NOMO-1 treated with dmso at 0.1 percent for 144 hours (cell line): Measurements from ENCODE around the gene MAP3K14.

Experiments used
- DNase-seq: peaks from one replicate; lab custom pipeline; 2025; ENCODE audit not compliant: unreplicated experiment; lab: John Stamatoyannopoulos, UW

Gene MAP3K14

DNA sequence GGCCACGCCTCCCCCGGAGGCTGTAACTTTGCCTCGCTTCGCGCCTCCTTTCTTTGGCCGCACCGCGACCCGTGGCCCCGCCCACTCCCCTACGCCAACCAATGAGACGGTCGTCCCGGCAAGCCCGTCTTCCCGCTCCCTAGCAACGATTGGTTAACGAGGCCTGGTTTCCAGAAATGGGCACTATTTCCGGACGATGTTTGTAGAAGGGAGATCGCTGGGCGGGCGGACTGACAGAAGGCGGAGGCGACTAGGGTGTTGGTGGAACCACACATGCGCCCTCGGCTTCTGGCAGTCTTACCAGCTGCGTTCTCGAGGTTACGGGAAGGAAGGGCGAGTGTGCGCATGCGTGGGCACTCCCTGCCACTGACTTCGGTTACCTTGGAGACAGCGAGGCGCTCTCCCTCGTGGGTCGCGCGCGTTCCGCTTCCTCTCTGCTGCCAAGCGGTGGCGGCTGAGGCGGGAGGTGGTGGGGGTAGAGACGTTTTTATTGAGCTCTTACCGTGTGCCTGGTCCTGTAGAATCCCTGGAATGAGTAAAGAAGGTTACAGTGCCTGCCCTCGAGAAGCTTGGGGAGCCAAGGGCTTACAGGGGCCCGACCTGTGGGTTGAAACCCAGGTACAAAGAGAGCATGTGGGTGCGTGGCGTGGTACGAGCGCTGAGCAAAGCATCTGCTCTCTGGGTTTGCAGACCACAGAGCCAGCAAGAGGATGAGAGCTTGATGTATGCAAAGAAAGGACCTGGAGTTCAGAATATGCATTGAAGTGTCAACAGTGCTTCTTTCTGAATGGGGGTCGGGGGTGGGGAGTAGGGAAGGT is 500 bp upstream of the MAP3K14 start:
- peak; percentile 99 for DNase-seq

DNA sequence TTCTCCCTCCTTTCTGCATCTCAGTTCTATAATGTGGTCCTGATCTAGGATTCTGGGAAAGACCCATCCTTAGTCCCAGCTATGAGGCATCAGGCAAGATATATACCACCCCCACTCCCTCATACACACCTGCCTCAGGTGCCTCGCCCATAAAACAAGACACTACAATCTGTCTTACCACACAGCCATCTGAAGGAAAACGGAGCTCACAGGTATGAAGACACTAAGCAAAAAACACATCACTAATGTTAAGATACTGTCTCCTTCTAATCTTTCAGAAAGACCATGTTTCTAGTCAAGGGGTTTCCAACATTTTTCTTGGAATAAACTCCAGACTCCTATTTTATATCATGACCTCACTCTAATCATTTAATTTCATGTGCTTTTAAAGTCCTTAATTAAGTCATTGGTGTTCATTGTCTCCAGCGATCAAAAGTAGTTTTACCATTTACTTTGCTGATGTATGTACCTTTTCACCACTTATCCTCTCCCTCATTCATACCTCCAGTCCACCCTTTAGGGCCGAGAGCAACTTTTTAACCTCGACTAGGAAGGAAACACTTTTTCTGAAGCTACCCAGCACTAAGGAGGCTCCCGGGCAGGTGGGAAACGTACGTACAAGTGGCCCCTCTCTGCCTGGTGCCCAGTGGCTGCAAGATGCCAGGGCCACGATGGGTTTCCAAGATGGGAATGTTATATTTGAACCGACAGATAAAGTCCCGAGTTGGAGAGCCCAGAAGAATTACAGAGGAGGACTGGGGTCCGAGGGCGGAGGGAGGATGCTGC is 979 bp downstream of the MAP3K14 start:
- DNase-seq = no peak

DNA sequence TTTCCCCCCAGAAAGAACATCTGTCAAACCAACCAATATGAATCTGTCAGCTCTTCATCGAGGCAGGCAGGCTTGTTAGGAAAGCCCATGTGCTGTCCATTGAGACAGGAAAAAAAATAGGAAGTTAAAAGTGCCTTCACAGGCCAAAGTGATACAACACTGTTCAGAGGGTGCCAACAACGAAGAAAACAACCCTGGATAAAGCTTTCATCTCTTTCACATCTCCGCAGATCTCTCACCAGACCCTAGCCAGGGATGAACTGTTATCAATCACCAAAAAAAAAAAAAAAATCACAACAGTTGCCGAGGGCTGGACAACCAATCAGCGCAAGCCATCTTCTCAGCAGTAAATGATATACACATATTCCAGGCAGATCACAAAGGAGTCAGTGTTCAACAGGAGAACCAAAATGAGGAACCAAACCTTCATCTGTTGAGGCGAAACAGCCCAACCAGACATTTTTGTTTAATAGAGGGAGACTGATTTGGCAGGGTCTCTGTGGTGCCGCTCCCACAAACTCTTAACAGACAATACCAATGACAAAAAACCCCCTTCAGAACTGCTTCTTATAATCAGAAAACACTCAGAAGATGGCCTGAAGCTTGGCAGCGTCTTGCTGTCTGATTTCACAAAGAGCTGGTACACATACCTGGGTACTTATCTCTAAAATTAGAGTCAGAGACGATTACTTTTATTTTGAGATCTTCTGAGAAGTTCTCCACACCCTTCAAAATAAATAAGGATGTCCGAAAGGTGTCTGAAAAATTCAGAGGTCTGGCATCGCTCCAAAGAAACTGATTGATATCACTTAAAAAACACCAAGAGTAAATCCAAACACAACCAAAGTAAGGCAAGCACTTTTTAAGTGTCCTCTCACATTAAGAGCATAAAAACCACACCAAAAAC is 1.8 kb downstream of the MAP3K14 start:
- DNase-seq = peak; percentile 40

DNA sequence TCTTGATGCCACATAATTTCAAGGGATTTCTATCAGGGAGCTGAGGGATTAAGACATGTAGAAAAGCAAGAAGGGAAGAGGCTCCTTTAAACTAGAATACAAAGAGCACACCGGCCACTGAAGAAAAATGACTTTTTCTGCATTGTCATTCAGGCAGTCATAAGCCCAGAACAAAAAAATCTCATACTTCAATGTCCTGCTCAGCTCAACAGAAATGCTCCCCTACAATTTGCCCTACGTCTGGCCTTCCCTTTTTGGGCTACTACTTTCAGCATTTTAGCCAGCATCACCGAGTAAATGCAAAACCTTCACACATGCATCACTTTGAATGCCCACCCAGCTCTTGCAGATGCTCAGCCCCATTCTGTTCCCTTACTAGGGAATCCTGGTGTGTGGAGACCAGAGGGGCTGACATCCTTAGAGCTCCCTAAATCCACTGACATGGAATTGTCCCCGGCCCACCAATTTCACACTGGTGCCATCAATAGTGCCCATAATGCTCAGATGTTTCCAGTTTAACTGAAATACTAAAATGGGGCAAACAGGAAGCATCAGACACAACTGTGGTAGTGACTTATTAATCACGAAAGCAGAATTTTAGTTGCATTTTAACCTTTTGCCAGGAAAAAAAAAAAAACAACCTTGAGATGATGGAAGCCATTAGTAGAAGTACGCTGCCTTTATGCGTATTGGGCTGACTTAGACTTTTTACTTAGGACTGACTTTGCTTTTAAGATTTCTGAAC is 2.7 kb downstream of the MAP3K14 start:
- DNase-seq = no peak

DNA sequence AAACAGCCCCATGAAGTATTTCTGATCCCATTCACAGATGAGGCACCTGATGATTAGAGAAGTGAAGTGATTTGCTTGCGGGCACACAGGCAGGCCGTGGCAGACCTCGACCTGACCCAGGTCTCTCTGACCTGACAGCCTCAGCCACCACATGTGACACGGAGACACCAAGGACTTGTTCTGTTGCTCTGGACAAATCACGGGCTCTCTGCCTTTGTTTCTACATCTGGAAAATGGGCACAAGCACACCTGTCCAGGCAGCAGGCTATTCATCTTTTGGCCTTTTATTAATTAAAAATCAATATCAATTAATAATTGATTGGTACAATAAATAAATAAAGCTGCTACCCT is 3.4 kb downstream of the MAP3K14 start:
- no peak for DNase-seq

DNA sequence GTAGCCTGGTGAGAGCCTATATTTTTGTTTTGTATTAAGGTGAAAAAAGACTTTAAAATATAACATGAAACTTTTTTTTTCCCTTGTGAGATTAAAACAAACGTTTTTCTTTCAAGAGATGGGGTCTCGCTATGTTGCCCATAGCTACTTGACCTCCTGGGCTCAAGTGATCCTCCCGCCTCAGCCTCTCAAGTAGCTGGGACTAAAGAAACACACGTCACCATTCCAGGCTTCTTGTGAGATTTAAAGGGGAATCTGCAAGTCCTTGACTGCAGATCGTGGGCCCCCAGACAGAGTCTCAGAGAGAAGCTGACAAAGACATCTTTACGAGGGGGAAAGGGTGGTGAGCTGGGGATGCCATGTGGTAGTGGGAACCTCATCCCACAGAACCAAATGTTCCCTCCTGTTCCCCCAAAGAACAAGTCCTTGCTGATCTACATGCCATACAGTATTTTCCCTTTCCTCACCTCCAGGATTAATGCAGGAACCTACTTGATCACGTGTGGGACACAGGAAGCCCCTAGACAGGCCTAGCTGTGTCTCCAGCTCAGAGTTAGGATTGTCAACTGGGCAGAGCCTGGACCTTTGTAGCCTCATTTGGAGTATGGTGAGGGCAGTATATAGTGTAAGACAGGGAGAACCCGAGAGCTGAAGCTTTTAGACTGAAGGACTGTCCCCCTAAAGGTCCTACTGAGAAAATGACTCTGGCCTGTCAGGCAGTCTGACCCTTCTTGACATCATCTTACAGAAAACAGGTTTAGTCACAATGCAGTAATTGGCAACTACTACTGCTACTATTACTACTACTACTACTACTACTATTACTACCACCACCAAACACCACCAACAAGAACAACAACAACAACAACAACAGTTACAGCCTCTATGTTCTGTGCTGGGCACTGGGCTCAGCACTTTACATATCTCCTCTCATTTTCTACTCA is 4.1 kb downstream of the MAP3K14 start:
- no peak for DNase-seq

DNA sequence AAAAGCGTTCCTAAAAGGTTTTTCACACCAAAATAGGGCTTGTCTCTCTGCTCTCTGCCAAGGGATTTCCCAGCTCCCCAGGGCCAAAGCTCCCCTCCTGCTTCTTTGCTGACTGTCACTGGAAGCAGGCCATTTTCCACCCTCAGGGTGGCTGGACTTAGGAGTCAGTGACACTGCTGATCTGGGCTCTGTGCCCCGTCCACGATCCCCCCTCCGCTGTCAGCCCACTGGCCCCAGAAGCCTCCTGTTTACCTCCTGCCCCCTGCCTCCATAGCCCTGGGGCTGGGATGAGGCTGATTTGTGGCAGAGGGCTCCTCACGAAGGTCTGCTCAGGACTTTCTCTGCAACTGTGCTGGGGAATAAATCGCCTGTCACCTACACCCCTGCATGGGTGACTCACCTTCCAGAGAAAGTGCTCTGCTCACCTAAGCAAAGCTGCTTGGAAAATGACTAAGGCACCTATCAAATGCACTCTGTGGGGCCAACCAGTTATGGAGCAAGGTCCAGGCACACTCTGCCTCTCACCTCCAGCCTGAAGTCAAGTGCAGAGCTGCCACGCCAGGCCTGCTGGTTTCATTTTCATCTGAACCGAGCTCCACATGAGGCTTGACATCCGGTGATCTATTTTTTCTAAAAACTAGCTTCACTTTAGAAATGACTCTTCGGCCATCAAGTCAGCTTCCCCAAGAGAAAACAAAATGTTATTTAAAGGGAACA is 4.9 kb downstream of the MAP3K14 start:
- no peak for DNase-seq

DNA sequence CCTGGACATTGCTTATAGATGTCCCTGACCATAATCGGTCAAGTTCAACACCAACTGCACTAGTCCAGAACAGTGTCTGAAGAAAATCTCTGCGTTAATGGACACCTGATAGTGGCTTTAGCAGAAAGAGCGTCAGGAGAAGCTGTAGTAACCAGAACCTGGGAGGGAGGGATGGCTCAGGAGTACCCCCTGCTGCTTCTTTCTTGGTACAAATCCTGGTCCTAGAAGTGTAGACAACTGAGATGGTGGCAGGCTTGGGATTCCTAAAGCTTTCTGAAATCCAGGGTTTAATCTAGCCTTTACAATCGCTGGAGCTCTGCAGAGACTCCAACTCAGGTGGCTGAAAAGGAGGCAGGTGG is 5.4 kb downstream of the MAP3K14 start:
- DNase-seq = no peak

DNA sequence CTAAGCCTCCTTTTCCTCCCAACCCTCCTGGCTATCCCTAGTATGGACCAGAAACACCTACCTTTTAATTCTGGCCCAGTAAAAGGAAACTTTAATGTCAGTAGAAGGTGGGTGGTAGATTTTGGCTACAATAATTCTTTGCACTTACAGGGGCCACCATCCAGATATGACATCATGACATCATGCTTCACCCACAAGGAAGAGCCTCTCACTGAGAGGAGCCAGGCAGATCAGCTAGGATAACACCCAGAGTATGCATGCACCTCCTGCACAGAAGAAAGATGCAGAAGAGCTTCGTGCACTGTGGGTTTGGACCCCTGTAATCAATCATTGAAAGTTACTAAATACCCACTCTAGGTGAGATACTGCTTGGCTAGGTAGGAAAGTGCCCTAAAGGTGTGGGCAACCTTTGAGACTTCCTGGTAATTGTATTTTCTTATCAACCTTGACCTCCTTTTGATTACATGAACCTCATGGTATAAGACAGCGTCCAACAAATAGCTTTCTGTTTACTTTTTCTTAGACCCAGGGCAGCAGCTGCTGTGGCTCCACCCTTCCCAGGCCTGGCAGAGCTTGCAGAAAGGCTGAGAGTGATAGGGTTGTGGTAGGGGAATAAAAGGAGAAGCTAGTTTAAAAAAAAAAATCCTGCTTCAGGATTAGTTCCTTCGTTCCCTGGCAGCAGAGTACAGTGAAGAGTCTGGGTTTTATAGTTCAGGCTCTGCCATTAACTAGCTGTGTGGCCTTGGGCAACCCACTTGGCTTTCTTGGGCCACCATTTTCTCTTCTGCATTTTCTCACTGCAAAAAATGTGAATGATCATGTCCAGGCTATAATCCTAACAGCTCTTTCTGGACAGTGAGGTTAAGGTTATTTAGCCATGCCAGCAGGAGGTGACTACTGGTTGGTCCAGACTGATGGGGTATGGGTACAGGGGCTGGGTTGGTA is 6.2 kb downstream of the MAP3K14 start:
- DNase-seq = peak; percentile 32

DNA sequence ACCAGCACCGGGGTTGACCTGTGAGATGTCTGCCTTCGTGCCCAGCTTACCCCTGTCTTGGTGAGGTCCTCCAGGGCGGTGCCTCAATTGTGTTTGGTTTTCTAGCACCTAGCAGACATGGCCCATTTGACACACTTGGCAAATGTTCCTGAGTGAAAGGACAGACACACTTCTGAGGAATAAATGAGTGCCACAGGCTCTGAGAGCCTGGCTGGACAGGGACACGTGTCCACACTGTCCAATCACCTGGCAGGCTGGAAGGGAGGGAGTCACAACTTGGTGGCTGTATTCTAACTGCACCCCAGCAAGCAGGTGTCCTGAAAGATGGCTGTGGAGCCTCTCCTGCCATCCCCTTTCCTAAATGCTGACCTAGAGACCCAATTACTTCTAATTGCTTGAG is 7.4 kb downstream of the MAP3K14 start:
- DNase-seq = no peak

DNA sequence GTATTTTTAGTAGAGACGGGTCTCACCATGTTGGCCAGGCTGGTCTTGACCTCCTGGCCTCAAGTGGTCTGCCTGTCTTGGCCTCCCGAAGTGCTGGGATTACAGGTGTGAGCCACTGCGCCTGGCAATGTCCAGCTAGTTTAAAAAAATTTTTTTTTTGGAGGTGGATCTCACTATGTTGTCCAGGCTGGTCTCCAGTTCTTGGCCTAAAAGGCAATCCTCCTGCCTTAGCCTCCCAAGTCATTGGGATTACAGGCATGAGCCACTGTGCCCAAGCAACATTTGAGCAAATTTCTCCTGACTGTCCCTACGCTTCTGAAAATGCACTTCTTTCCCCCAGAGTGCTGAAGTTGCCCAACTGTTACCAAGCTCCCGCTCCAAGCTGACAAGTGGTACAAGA is 8.0 kb downstream of the MAP3K14 start:
- no peak for DNase-seq

DNA sequence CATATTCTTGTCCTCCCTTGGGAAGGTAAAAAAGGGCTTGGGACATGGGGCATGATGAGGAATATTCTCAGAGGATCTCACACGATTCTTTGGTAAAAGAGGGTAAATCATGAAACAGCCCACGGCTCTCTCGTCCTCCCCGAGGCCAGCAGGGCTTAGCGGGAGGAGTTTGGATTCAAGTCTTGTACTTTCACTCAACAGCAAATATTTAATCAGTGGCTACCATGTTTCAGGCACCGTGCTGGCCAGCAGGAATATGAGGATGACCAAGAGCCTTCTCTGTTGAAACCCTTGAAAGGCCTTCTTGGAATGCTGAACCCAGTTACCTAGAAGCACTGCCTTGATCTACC is 8.8 kb downstream of the MAP3K14 start:
- DNase-seq = no peak

DNA sequence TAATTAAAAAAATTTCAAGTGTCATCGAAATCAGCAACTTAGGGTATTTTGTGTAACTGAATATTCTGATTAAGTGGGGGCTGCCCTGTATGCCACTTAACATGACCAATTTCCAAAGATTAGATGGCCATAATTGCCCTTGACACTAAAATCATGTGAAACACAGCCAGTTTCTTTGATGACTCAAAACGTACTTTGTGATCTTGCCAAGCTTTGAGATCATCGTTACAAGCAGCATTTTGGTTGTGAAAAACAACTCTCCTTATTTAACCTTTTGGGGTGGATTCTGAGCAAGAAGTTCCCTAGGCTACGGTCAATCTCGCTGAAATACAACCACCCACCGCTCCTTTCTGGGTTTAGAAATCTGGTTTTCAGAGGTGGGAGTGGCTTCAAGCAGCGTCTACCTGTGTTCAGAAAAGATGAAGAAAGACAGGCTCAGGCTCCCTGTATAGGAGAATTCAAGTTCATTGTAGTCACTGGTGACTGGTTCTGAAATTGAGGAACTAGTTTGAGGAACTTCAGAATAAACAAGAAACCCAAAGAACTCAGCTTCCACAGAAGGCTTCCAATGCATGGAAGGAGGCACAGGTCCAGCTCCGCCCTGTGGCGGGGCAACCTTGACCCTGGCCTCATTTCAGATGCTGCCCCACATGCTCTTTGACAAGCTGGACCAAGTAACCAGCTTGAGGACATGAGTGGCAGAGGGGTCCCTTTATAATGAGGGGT is 9.4 kb downstream of the MAP3K14 start:
- DNase-seq = peak; percentile 64

DNA sequence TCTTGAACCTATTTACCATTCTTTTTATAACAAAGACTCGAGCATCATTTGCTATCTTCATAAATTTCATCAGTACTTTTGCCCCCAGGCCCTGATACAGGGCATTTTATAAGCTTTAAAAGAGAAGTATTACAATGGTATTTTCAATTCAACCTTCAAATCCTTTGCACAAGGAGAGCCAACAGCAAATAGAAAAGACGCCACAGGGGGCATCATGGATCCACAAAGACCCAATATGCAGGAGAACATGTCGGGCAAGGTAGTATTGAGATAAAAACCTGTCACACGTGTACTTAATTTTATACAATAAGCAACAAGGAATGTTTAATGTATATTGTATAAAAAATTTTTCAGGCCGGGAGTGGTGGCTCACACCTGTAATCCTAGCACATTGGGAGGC is 10.2 kb downstream of the MAP3K14 start:
- DNase-seq = no peak

DNA sequence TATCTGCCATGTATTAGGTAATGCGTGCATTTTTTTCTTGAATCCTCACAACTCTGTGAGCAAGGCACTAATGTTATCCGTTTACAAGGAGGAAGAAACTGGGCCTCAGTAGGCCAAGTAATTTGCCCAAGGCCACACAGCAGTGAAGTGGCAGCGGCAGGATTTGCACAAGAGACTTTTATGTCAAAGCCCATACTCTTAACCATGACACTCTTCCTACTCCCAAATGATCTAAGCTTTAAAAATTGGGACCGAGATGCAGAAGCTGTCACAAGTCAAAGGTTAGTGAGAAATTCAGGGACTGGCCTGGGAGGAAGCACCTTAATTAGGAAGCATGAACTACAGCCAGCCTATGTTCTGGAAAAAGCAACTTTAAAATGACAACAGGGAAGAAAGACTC is 10.7 kb downstream of the MAP3K14 start:
- DNase-seq = no peak

DNA sequence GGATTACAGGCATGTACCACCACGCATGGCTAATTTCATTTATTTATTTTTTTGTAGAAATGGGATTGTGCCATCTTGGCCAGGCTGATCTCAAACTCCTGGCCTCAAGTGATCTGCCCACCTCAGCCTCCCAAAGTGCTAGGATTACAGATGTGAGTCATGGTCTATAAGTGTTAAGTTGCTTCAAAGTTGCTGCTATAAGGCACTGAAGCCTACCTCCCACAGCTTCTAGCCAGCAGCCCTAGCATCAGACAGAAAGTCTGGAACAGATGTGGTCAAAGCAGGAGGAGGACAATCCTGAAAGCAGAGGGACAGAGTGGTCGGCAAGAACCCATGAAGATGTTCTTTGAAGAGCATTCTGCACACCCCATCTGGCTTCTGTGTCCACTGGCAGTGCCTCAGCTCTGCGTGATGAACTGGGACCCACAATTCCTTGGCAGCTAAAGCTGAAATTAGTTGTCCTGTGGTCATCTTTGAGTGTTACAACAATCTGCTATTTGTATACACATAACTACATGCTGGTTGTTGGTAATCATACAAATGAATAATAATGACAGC is 11.2 kb downstream of the MAP3K14 start:
- no peak for DNase-seq

DNA sequence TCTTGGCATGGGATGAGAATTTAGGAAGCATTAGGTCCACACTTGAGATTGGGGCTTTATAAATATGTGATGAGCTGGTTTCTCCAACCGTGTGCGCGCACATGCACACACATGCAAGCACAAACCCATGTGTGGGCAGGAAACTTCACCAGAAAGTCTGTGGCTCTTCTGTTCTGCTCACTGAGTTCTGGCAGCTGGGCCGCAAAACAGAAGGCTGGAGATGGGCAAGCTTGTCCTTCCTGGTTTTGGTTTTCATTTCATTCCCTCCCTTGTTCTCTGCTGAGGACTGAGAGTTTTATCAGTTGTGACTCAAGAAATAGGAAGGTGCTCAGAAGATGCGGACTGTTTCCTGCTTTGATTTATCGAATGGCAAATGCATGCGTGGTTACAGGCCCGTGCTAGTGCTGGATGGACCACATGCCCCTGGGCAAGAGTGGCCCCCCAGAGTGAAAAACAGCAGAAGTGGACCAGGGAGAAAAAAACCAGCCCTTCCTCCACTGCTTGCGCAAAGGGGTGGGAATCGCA is 14.1 kb downstream of the MAP3K14 start:
- no peak for DNase-seq
